OCI-LY1 (cell line): ENCODE measurements around the gene TSPYL6.

Experiments used
- H2AFZ ChIP-seq: fragments of 200-600 bp; sonication (generic), shearing (Covaris generic); 2 replicates; pipeline ENCODE4 v1.6.0; 2014; ENCODE audit warnings: antibody characterized with exemption, mild to moderate bottlenecking, low read length
- H3F3A ChIP-seq: fragments of 200-600 bp; sonication (generic), shearing (Covaris generic); 2 replicates; pipeline ENCODE4 v1.6.0; 2014; ENCODE audit warnings: mild to moderate bottlenecking, antibody characterized with exemption, low read length, moderate library complexity; ENCODE audit not compliant: insufficient read depth
- H3K27ac ChIP-seq: fragments of 200-600 bp; sonication (generic); 2 replicates; pipeline ENCODE4 v1.5.1; 2014; ENCODE audit warnings: low read length, mixed run types, mild to moderate bottlenecking, low read depth; ENCODE audit not compliant: poor library complexity, severe bottlenecking
- H3K27me3 ChIP-seq: fragments of 200-600 bp; sonication (generic); 2 replicates; pipeline ENCODE4 v1.6.0; 2014; ENCODE audit warnings: antibody characterized with exemption, mild to moderate bottlenecking, low read length, moderate library complexity; ENCODE audit not compliant: insufficient read depth
- H3K36me3 ChIP-seq: fragments of 200-600 bp; sonication (generic); 2 replicates; pipeline ENCODE4 v1.6.1; 2014; ENCODE audit warnings: mild to moderate bottlenecking, antibody characterized with exemption, low read length, moderate library complexity, mixed read lengths; ENCODE audit not compliant: insufficient read depth
- H3K4me1 ChIP-seq: fragments of 200-600 bp; sonication (generic); 2 replicates; pipeline ENCODE4 v1.5.1; 2014; ENCODE audit warnings: mild to moderate bottlenecking, low read length, moderate library complexity; ENCODE audit not compliant: insufficient read depth, severe bottlenecking
- H3K4me2 ChIP-seq: fragments of 200-600 bp; sonication (generic), shearing (Covaris generic); 2 replicates; pipeline ENCODE4 v1.6.1; 2014; ENCODE audit warnings: low read length
- H3K4me3 ChIP-seq: fragments of 200-600 bp; sonication (generic); 2 replicates; pipeline ENCODE4 v1.5.1; 2014; ENCODE audit warnings: low read length, low read depth, mild to moderate bottlenecking, mixed read lengths; ENCODE audit not compliant: poor library complexity, severe bottlenecking
- H3K79me2 ChIP-seq: fragments of 200-600 bp; shearing (Covaris generic); 2 replicates; pipeline ENCODE4 v1.6.1; 2016; ENCODE audit warnings: mixed run types, low read length, mixed read lengths; ENCODE audit not compliant: insufficient read depth
- H3K9ac ChIP-seq: fragments of 200-600 bp; sonication (generic), shearing (Covaris generic); 2 replicates; pipeline ENCODE4 v1.6.1; 2014; ENCODE audit warnings: mild to moderate bottlenecking, low read length, mixed read lengths
- H3K9me2 ChIP-seq: fragments of 200-600 bp; sonication (generic), shearing (Covaris generic); 2 replicates; pipeline ENCODE4 v1.6.1; 2014; ENCODE audit warnings: low read depth, mild to moderate bottlenecking, low read length, mixed read lengths
- H3K9me3 ChIP-seq: fragments of 200-600 bp; shearing (Covaris generic); 2 replicates; pipeline ENCODE4 v1.6.1; 2014; ENCODE audit warnings: low read length, mixed read lengths
- H4K20me1 ChIP-seq: fragments of 200-600 bp; sonication (generic), shearing (Covaris generic); 2 replicates; pipeline ENCODE4 v1.6.0; 2016; ENCODE audit warnings: mild to moderate bottlenecking, low read length; ENCODE audit not compliant: insufficient read depth
- EZH2 ChIP-seq: fragments of 200-600 bp; sonication (generic), shearing (Covaris generic); IDR thresholded peaks from 2 replicates; pipeline ENCODE4 v1.8.0; 2017; ENCODE audit warnings: borderline replicate concordance, mixed run types, mild to moderate bottlenecking, antibody characterized with exemption, low read length, moderate library complexity, mixed read lengths
- TF ChIP-seq, protein P1 (sequence below): fragments of 200-600 bp; sonication (generic), shearing (Covaris generic); IDR thresholded peaks from 2 replicates; pipeline ENCODE4 v1.5.1; 2017; ENCODE audit warnings: mild to moderate bottlenecking, antibody characterized with exemption, low read length, moderate library complexity, mixed read lengths

The TSPYL6 gene

DNA sequence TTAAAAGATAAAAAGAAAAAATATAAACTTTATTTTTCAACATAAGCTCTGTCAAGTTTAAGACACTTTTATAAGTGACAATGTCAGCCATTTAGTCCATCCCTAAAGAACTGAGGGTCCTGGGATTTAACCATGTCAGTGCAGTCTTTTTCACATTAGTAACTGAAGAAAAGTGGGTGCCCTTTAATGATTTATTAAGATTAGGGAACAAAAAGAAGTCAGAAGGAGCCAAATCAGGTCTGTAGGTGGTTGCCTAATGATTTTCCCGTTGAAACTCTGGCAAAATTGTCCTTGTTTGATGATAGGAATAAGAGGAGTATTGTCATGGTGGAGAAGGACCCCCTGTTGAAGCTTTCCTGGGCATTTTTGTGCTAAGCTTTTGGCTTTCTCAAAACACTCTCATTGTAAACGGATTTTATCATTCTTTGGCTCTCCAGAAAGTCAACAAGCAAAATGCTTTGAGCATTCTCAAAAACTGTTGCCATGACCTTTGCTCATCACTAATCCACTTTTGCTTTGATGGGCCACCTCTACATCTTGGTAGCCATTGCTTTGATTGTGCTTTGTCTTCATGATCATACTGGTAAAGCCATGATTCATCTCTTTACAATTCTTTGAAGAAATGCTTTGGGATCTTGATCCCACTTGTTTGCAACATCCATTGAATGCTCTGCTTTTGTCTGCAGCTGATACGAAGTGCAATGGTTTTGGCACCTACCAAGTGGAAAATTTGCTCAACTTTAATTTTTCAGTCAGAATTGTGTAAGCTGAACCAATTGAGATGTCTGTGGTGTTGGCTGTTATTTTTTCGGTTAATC lies 22.0 kb downstream of the TSPYL6 start:
- H3K36me3 ChIP-seq = no peaks in the 10 kb centered on the region
- H3K79me2 ChIP-seq = no peaks in the 10 kb centered on the region
- no peak overlapping the region for H2AFZ ChIP-seq
- H3K9me2 ChIP-seq = no peaks in the 10 kb centered on the region
- TF ChIP-seq EZH2 = no peak
- TF ChIP-seq, protein P1, sequence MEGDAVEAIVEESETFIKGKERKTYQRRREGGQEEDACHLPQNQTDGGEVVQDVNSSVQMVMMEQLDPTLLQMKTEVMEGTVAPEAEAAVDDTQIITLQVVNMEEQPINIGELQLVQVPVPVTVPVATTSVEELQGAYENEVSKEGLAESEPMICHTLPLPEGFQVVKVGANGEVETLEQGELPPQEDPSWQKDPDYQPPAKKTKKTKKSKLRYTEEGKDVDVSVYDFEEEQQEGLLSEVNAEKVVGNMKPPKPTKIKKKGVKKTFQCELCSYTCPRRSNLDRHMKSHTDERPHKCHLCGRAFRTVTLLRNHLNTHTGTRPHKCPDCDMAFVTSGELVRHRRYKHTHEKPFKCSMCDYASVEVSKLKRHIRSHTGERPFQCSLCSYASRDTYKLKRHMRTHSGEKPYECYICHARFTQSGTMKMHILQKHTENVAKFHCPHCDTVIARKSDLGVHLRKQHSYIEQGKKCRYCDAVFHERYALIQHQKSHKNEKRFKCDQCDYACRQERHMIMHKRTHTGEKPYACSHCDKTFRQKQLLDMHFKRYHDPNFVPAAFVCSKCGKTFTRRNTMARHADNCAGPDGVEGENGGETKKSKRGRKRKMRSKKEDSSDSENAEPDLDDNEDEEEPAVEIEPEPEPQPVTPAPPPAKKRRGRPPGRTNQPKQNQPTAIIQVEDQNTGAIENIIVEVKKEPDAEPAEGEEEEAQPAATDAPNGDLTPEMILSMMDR = no peak
- no peak overlapping the region for H3K4me3 ChIP-seq
- H3F3A ChIP-seq = no peaks in the 10 kb centered on the region
- no peak overlapping the region for H3K4me2 ChIP-seq
- H4K20me1 ChIP-seq = no peaks in the 10 kb centered on the region
- H3K27me3 ChIP-seq = no peaks in the 10 kb centered on the region
- no peak overlapping the region for H3K9ac ChIP-seq
- H3K27ac ChIP-seq = no peak overlapping the region
- H3K4me1 ChIP-seq = no peaks in the 10 kb centered on the region
- H3K9me3 ChIP-seq = no peaks in the 10 kb centered on the region

DNA sequence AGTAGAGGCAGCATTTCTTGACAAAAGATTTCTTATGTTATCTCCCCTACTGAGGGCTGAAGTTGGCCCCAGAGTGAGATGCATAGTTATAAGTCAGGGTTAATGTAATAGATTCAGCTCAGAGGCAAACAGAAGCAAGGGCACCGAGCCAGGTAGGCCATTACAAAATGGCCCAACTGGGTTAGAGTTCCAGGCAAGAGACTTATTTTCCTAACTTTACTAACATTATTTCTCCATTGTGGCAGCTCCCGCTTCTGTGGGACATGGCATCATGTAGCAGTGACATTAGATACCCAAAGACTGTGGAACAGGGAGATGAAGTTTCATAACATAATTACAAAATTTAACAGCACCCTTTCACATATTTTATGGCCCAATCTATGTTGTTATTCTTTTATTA lies 27.1 kb downstream of the TSPYL6 start:
- no peak overlapping the region for H3K27ac ChIP-seq
- TF ChIP-seq, protein P1 = no peak
- TF ChIP-seq EZH2 = no peak
- no peaks in the 10 kb centered on the region for H3K9me2 ChIP-seq
- H3F3A ChIP-seq = no peaks in the 10 kb centered on the region
- no peak overlapping the region for H3K9ac ChIP-seq
- no peak overlapping the region for H3K4me2 ChIP-seq
- no peaks in the 10 kb centered on the region for H3K27me3 ChIP-seq
- H3K4me3 ChIP-seq = no peak overlapping the region
- H3K9me3 ChIP-seq = no peaks in the 10 kb centered on the region
- no peaks in the 10 kb centered on the region for H4K20me1 ChIP-seq
- H3K79me2 ChIP-seq = no peaks in the 10 kb centered on the region
- H3K4me1 ChIP-seq = no peaks in the 10 kb centered on the region
- no peak overlapping the region for H2AFZ ChIP-seq
- peaks cover 4% of the 10 kb centered on the region; the same call in 1 of the 2 replicates for H3K36me3 ChIP-seq

DNA sequence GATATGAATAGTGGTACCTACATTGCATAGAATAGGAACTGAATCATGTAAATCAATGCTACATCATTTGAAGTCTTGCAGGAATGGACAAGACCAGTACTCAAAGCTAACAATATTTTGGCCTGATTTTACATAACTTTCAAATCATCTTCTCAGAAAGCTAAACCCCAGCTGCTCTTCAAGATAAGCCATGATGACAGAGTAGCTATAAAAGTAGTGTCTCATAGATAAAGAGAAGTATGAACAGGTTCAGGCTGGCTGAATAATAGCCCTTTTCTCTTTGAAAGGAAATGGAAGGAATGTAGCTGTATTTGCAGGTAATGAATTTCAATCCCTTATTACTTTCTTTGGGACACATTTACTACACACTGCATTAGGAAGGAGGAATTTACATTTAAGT lies 28.2 kb downstream of the TSPYL6 start:
- no peaks in the 10 kb centered on the region for H3K9me2 ChIP-seq
- H4K20me1 ChIP-seq = no peaks in the 10 kb centered on the region
- H3K79me2 ChIP-seq = no peaks in the 10 kb centered on the region
- no peaks in the 10 kb centered on the region for H3F3A ChIP-seq
- H3K9ac ChIP-seq = no peak overlapping the region
- no peaks in the 10 kb centered on the region for H3K9me3 ChIP-seq
- H3K4me2 ChIP-seq = no peak overlapping the region
- H3K27me3 ChIP-seq = no peaks in the 10 kb centered on the region
- H3K4me1 ChIP-seq = no peaks in the 10 kb centered on the region
- no peak overlapping the region for H2AFZ ChIP-seq
- peaks cover 4% of the 10 kb centered on the region; the same call in 1 of the 2 replicates for H3K36me3 ChIP-seq
- TF ChIP-seq, protein P1 = no peak
- no peak for TF ChIP-seq EZH2
- H3K4me3 ChIP-seq = no peak overlapping the region
- H3K27ac ChIP-seq = no peak overlapping the region
